ENCODE data around the gene KIAA1549.

Gene KIAA1549

DNA sequence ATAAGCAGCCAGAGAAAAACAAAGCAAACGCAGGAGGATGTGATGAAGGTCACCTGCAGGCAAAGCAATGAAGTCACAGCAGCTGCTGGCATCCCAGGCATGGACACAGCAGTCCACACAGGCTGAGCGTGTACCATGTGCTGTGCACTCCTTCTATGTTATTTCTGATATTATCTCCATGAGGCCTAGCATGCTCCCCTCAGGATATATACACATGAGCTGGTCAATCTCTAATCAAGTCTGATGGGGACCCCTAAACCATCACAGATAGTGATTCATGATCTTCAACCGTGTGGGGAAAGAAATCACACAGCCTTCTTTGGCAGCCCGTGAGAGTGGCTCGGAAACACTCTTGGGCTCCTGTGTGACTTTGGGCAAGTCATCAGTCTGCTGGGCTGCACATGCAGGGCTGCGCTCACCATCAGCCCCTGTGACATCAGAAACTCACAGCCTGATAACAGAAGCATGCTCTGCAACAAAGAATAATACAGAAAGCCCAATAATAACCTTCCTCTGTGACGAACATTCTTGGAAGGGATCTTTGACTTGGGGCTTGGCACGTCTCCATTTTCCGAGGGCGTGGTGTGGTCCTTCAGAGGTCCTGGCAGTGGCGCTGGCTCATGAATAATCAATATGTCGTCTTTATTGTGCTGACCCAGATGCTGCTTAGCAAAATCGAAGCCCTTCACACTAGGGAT is 100.2 kb downstream of the KIAA1549 start:
- DNase-seq, result no peak

- no peak for DNase-seq
Observed at GRCh38 chr7:138879356-138879755, 101.8 kb downstream of the KIAA1549 start.

- no peak for DNase-seq
Observed at GRCh38 chr7:138878856-138879255, 102.3 kb downstream of the KIAA1549 start.

DNA sequence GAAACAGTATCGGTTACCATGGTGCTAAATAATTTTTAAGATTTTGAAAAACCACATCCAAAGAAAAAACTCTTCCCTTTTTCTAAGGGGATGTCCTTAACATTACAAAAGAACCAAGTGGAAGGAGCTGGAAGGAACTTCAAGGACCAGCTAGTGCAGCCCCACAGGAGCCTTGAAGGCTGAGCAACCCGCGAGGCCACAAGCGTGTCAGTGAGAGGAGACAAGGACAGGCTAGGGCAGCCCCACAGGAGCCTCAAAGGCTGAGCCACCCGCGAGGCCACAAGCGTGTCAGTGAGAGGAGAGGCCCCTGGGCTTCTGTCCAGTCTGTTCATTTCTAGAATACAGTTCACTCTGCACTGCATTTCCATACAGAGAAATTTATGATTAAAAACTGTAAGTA is 103.1 kb downstream of the KIAA1549 start:
- DNase-seq, result no peak

DNA sequence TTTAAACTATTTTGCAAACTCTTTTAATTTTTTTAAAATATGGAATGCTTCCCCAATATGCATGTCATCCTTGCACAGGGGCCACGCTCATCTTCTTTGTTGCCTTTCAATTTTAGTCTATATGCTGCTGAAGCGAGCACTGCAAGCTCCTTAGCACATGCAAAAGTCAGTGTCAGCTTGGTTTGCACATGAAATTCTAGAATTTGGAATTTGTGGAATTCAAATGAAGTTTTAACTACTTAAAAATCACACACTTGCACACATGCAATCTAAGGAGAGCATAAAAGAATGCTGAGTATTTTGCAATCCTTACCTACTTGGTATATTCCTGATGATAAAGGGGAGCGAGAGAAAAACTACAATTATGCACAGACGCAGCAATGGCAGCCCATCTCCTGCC is 104.9 kb downstream of the KIAA1549 start:
- DNase-seq, result no peak

GRCh38 chr7:138875794-138876193 is 105.4 kb downstream of the KIAA1549 start:
- DNase-seq, result peak; percentile 40 to 67

- DNase-seq, result no peak
Observed at GRCh38 chr7:138873220-138873892, 107.8 kb downstream of the KIAA1549 start.

DNA sequence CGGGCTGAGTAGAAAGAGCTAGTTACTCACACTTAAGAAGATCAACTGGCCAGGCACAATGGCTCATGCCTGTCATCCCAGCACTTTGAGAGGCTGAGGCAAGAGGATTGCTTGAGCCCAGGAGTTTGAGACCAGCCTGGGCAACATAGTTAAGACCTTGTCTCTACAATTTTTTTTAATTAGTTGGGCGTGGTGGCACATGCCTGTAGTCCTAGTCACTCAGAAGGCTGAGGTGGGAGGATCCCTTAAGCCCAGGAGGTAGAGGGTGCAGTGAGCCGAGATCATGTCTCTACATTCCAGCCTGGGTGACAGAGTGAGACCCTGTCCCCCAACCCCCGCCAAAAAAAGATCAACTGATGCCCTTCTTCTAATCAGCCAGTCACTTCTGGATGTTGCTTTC is 108.6 kb downstream of the KIAA1549 start:
- no peak for DNase-seq

GRCh38 chr7:138871814-138872090 is 109.4 kb downstream of the KIAA1549 start:
- no peak for DNase-seq

- DNase-seq, result no peak
Observed at GRCh38 chr7:138871065-138871813, 110.0 kb downstream of the KIAA1549 start.

DNA sequence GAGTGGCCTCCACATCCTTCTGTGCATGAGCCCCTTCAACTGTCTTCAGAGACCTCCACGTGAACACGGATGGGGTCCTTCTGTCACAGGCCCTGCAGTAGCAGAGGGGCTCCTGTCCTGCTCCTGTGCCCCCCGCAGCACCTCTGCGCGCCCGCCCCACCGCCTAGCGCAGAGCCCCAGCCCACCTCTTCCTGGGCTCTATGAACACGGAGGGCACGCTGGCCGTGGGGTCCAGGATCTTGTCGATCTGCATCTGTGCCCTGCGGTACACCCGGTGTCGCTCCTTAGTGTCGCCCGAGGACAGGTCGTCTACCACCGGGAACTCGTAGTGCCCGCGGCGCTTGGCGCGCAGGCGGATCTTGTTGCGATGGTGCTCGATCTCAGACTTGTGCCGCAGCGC is 111.8 kb downstream of the KIAA1549 start:
- DNase-seq, result no peak

GRCh38 chr7:138868711-138869110 is 112.5 kb downstream of the KIAA1549 start:
- DNase-seq, result no peak

DNA sequence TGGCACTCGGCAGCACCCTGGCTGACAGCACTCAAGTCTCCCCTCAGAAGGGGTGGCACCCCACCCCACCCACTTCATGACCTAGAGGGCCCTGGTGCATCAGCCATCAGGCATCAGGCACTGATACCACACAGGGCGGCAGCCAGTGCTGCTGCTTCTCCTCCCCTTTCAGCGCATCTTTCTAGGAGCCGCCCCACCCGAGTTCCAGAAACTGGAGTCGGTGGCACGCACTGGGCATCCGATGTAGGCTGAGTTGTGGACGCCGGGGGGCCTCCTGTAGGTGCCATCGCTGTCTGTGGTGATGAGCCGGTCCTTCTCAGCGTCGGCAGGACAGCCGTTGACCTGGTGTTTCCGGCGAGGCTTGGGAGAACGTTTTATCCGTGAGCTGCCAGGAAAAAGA is 113.4 kb downstream of the KIAA1549 start:
- no peak for DNase-seq

- no peak for DNase-seq
Observed at GRCh38 chr7:138866353-138866752, 114.8 kb downstream of the KIAA1549 start.

- peak; percentile 31 to 43 for DNase-seq
Observed at GRCh38 chr7:138865843-138866242, 115.3 kb downstream of the KIAA1549 start.

GRCh38 chr7:138864667-138865066 is 116.5 kb downstream of the KIAA1549 start:
- no peak for DNase-seq

GRCh38 chr7:138863931-138864330 is 117.3 kb downstream of the KIAA1549 start:
- no peak for DNase-seq

DNA sequence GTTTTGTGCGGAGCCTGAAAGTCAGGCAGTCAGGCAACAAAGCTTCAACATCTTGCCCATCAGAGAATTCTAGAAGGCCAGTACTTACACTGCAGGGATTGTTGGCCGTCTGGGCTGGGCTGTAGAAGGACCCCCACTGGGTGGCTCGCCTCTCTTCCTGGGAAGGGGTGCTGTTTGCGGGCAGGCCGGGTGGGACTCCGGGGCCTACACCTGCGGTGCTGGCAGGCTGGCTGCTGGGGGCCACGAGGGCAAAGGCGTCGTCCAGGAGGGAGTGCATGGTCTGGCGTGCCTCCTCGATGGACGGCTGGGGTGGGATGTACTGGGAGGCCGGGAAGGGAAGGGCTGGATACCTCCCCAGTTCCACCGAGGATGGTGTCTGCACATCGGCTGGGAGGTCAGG is 120.1 kb downstream of the KIAA1549 start:
- DNase-seq, result no peak

- no peak for DNase-seq
Observed at GRCh38 chr7:138857728-138858127, 123.5 kb downstream of the KIAA1549 start.

DNA sequence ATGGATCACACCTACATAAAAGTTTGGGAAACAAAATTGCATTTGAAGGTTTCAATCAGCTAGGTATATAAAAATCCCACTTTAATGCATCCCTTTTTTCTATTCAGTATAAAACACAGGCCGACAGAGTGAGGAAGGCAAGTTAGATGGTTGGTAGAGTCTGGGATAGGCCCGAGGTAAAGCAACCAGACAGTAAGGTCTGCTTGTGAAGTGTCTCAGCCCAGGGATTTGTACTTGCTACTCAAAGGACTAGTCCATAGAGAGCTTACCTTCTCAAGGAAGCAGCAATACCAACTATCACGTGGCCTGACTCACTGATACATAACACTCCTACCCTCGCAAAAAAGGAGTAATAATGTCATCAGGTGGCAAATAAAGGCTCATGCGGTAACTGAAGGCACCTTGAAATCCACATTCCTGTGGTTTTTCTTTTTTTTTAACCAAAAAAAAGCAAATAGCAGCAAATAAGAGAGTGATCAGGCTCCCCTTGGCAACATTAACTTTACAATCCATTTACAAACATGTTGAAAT is 127.0 kb downstream of the KIAA1549 start:
- DNase-seq, result no peak

GRCh38 chr7:138853448-138853847 is 127.7 kb downstream of the KIAA1549 start:
- no peak for DNase-seq

DNA sequence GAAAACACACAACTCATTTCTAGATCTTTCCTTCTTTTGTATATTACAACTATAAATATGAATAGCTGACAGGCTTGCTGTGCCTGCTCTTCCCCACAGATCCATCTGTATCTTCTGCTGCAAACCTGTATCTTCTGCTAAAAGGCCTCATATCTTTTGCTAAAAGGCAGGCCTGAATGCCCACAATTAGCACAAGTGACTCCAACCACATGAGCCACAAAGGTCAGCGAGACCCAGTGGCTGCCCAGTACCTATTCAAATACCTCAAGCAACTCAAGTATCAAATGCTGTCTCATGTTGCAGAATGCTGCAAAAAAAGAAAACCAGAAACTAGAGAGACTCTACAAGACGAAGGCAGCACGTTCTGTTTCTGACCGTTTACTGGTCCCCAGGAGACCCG is 128.7 kb downstream of the KIAA1549 start:
- DNase-seq, result no peak

- DNase-seq, result no peak
Observed at GRCh38 chr7:138849701-138850100, 131.5 kb downstream of the KIAA1549 start.
